ENCODE measurements around the gene HHLA2.

The HHLA2 gene

GRCh38 chr3:108300103-108300849 lies 3.9 kb downstream of the HHLA2 start:
- no peak for DNase-seq

DNA sequence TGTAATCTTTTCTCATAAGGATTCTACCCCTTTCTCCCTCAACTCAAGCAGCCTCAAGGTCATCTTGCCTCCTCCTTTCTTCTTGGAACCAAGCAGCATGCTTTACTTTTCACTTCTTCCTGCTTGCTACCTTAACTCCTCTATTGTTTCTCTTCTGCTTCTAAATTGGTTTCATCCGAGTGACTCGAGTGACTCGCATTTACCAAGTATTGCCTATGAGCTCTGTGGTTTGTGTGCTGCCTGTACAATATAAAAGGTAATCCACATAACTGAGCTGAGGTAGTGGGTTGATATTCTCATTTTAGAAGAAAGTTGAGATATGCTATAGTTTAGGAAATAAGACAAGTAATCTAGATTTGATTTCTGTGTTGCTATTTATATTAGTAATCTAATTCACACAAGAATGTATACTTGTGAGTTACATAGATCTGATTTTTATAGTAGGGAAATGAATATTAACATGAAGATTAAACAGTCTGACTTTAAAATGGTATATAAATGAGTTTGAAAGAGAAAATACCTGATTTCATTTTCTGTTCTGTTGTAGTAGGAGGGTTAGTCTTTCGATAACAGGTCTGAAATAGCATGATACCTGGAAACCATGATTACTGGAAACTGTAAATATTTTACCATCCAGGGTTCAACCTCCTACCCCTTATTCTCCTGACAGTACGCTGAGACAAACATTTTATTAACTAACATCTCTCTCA lies 5.5 kb downstream of the HHLA2 start:
- no peak for DNase-seq

- DNase-seq, result no peak
These were observed 6.2 kb downstream of the HHLA2 start for GRCh38 chr3:108302570-108302969.

GRCh38 chr3:108305484-108306172 lies 9.3 kb downstream of the HHLA2 start:
- DNase-seq, result no peak

GRCh38 chr3:108311797-108312196 lies 15.4 kb downstream of the HHLA2 start:
- no peak for DNase-seq

GRCh38 chr3:108312656-108313055 lies 16.3 kb downstream of the HHLA2 start:
- DNase-seq, result no peak

- DNase-seq, result no peak
These were observed 19.5 kb downstream of the HHLA2 start for GRCh38 chr3:108315767-108316301.

DNA sequence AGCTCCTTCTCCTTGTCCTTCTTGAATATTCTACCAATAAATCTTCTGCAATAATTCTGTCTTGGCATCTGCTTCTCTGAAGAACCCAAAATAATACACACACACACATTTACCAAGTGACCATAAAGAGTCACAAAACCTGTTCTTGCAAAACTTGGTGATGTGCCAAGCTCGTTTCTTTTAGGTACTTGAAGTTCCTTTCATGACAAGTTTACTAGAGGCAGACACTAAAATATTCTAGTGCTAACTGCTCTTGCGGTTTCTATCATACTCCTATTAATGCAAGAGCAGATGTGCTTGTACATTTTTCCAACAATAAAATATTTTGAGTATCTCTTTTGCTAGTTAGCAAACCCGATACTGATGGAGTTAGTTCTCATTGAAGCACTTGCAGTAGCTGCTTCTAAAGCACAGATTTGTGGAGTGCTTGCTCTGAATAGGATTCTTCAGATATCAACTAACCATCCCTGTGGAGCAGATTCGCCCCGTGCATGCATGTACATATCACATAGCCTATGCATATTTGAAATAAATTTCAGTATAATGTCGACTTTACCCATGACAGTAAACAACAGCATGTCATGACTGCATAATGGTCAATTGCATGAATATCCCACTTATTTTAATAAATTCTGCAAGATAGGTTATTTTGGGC lies 23.2 kb downstream of the HHLA2 start:
- no peak for DNase-seq

GRCh38 chr3:108320746-108321350 lies 24.5 kb downstream of the HHLA2 start:
- DNase-seq, result no peak

- no peak for DNase-seq
These were observed 26.0 kb downstream of the HHLA2 start for GRCh38 chr3:108322352-108322751.

DNA sequence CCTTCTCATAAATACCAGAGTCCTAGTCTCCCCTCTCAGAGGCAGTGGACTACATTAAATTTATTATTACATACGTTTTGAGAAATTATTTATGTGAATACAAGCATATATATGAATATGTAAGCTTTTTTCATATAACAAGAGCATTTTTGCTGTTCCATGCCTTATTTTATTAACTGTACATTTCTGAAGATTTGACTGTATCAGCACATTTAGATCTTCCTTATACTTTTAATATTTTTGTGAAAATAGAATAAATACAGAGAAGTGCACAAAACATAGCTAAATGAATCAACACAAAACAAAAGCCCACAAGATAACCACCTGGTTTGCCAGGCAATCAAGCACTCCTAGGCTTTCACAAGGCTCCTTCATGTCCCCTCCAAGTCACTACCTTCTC lies 27.8 kb downstream of the HHLA2 start:
- DNase-seq, result no peak

- no peak for DNase-seq
These were observed 30.8 kb downstream of the HHLA2 start for GRCh38 chr3:108327168-108327567.

GRCh38 chr3:108328821-108329486 lies 32.6 kb downstream of the HHLA2 start:
- no peak for DNase-seq

- DNase-seq, result no peak
These were observed 33.2 kb downstream of the HHLA2 start for GRCh38 chr3:108329508-108329907.

GRCh38 chr3:108329947-108330346 lies 33.6 kb downstream of the HHLA2 start:
- DNase-seq, result no peak

GRCh38 chr3:108331792-108332191 lies 35.4 kb downstream of the HHLA2 start:
- no peak for DNase-seq

DNA sequence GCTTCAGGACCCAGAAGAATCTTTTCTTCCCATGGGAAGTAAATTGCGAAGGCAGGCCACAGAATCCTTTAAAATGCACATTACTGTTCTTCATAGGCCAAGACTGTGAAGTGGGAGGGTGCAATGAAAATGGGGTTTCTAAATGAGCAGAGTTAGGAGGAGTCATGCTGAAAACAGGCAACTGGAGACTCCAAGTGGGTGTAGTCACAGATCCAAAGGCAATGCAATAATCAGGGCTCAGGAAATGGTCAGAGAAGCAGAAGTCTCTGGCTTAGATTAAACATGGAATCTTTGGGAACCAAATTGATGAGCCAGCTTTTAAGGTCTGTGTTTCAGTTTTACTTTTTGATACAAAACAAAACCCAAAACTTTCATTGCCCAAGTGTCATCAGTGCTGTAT lies 37.6 kb downstream of the HHLA2 start:
- DNase-seq, result no peak

DNA sequence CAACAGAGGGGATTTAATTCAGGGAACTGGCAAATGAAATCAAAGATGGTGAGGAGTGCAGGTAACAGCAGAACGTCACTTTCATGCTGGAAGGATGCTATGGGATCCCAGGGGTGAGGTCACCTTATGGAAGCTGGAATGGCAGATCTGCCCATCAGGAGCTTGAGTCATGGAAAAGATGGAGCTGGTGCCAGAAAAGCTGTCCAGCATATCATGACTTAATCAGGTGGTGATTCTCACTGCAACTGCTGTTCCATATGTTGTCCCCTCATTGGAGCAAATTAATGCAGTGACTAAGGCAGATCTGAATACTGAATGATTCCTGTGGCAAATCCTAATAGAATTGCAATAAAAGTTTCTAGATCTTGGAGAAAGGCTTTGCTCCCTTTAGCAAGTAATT lies 38.4 kb downstream of the HHLA2 start:
- DNase-seq, result no peak

- DNase-seq, result no peak
These were observed 42.7 kb downstream of the HHLA2 start for GRCh38 chr3:108338901-108339545.

- no peak for DNase-seq
These were observed 45.6 kb downstream of the HHLA2 start for GRCh38 chr3:108341911-108342310.

DNA sequence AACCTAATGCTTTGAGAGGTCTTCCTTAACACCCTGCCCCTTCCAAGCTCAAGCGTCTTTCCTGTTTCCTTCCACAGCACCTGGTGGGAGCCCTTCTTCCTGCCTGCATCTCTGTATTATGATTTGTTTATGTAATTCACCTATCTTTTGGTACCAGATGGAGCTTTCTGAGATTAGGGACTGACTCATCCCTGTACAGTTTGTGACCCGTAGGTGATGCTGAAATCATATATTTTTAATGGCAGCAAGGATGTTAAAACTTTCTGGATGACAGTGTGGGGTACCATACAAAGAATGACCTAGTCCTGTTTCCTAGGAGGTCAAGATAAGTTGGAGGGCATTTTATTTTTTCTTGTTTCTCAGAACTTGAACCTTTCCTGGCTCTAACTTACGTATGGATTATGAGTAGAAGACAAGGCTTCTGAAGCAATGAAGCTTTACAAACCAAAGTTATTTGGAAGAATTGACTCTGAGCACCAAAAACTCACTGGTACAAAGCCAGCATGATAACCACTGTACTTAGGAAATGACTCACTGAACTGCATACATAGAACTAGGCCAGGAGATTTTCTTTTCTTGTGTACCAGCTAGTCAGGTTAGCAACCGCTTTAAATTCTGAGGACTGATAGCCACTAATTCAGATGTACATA lies 46.6 kb downstream of the HHLA2 start:
- DNase-seq, result no peak

Measured in NCI-H2081 treated with DMSO at 0.1 percent for 48 hours (cell line).